Prostate gland (tissue), 2 donors: ENCODE results near the gene PDE7B. TPM values are rescaled to one million over a fixed set of nuclear protein-coding genes. Genes with fewer than 3 reads are reported as not detected.

Experiments used
- DNase-seq: peaks from one replicate; pipeline ENCODE4 v3.0.0-alpha.2; 2019; ENCODE audit warnings: low spot score
- H3K27ac ChIP-seq, 2 donors: fragments of 200-600 bp; sonication (generic); 2 replicates each; pipeline ENCODE4 v1.5.1; 2017 to 2019
- H3K27me3 ChIP-seq: fragments of 200-600 bp; sonication (generic); replicated peaks from 2 replicates; pipeline ENCODE4 v1.5.1; 2019; ENCODE audit not compliant: insufficient read depth
- H3K36me3 ChIP-seq, 2 donors: fragments of 200-600 bp; sonication (generic); 1 replicate in 1 of 2; 2 replicates in 1 of 2; pipeline versions ENCODE4 v1.5.1 to v1.8.1; 2017 to 2019
- H3K4me1 ChIP-seq: fragments of 200-600 bp; sonication (generic); replicated peaks from 2 replicates; pipeline ENCODE4 v1.5.1; 2019
- H3K4me3 ChIP-seq, 2 donors: fragments of 200-600 bp; sonication (generic); 2 replicates each; pipeline ENCODE4 v1.5.1; 2017 to 2019
- H3K9me3 ChIP-seq: fragments of 200-600 bp; sonication (generic); 2 replicates; pipeline ENCODE4 v1.5.1; 2017
- POLR2A ChIP-seq: fragments of 450-650 bp; IDR thresholded peaks from one replicate; pipeline ENCODE4 v1.6.1; 2016; ENCODE audit warnings: antibody characterized with exemption, mild to moderate bottlenecking
- POLR2AphosphoS5 ChIP-seq: sonication (generic); formaldehyde crosslinking; IDR thresholded peaks from one replicate; pipeline ENCODE4 v1.6.1; 2017; ENCODE audit warnings: antibody characterized with exemption
- WGBS: methylation state at CpG from one replicate; pipeline ENCODE4 v1.1.5; 2018; 5-methylcytosine and 5-hydroxymethylcytosine counted together
- intact Hi-C: fragments of 100-400 bp; cut with DNase I; formaldehyde crosslinking; loops from one replicate; pipeline ENCODE4 v1.14.2; 2022
- total RNA-seq, 2 donors: library from RNA; depleted of rRNA; stranded (reverse); fragments of >200 nt; gene quantifications; one replicate each; pipeline ENCODE4 v1.1.0, GENCODE V29; 2016
- TF ChIP-seq, protein P1 (sequence below), 4 experiments: fragments of 200-600 bp in 2 of 4; fragments of 450-650 bp in 2 of 4; sonication (generic) in 2 of 4; IDR thresholded peaks; 1 replicate in 3 of 4; 2 replicates in 1 of 4; pipeline ENCODE4 v1.5.1; 2016 to 2019; ENCODE audit warnings: antibody characterized with exemption in 4 of 4, mild to moderate bottlenecking in 2 of 4, moderate library complexity in 2 of 4

PDE7B gene
- total RNA-seq, 2 donors from 2014 or later: 4.7 to 6.3 TPM

DNA sequence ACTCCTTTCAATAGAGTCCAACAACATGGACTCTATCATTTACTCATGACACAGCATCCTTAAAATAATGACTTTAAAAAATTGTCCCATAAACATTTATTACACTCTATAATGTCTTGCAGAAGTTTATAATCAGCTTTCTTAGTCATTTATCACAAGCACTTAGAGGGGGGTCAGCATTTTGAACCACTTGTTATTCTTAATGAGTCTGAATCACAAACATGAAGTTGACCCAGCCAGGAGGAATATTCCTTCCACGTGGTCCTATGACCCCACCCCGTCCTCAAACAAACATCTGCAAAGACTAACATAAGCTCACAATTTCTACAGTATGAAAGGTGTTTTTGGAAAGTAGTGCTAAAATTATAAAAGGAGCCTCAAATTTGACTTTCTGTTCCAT, 307.5 kb downstream of the PDE7B start:
- intact Hi-C loops: loop anchor here (5.0 to 10.0 kb wide), 2 partner anchors 124 to 217 kb away; no protein-coding TSS in a partner anchor
- no peak for TF ChIP-seq POLR2AphosphoS5
- TF ChIP-seq POLR2A: no peak
- TF ChIP-seq, protein P1, sequence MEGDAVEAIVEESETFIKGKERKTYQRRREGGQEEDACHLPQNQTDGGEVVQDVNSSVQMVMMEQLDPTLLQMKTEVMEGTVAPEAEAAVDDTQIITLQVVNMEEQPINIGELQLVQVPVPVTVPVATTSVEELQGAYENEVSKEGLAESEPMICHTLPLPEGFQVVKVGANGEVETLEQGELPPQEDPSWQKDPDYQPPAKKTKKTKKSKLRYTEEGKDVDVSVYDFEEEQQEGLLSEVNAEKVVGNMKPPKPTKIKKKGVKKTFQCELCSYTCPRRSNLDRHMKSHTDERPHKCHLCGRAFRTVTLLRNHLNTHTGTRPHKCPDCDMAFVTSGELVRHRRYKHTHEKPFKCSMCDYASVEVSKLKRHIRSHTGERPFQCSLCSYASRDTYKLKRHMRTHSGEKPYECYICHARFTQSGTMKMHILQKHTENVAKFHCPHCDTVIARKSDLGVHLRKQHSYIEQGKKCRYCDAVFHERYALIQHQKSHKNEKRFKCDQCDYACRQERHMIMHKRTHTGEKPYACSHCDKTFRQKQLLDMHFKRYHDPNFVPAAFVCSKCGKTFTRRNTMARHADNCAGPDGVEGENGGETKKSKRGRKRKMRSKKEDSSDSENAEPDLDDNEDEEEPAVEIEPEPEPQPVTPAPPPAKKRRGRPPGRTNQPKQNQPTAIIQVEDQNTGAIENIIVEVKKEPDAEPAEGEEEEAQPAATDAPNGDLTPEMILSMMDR (IDR thresholded peaks at IDR 0.05): no peak
- no peak overlapping the region for H3K27ac ChIP-seq

DNA sequence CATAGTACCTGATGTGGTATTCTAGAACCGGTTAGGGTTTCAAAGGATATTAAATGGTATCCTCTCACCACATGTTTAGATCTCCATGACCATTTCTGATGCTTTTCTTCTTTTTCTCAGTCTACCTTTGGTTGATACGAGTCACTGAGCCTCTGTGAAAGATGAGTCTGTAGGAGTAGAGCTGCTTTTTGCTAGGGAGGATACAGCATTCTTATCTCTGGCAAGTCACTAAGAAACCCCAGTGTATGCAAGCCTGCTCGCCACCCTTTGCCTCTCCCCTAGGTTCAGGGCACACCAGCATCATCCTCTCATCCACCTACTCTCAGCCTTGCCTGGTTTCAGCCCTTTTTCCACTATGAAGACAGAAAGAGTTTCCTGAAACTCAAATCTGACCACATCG, 308.7 kb downstream of the PDE7B start:
- Histone ChIP-seq H3K27me3 (no peaks in the 10 kb centered on the region), H3K9me3 (no peaks in the 10 kb centered on the region), H3K27ac (no peak overlapping the region), H3K4me1 (no peaks in the 10 kb centered on the region), H3K4me3 (no peak overlapping the region), H3K36me3 (no peaks in the 10 kb centered on the region)
- 92% methylated on average over 4 of the region's 4 CpGs for WGBS
- DNase-seq: no peak
- intact Hi-C loops: no loop called here
- TF ChIP-seq POLR2AphosphoS5 (no peak), POLR2A (no peak)
- TF ChIP-seq, protein P1 (IDR thresholded peaks at IDR 0.05): no peak

More for the DNA sequence above, 307.5 kb downstream of the PDE7B start:
- Histone ChIP-seq H3K36me3 (no peaks in the 10 kb centered on the region), H3K4me1 (no peaks in the 10 kb centered on the region), H3K27me3 (no peaks in the 10 kb centered on the region), H3K9me3 (no peaks in the 10 kb centered on the region), H3K4me3 (no peak overlapping the region)
- DNase-seq: no peak
- 45% methylated on average over 2 of the region's 2 CpGs for WGBS

DNA sequence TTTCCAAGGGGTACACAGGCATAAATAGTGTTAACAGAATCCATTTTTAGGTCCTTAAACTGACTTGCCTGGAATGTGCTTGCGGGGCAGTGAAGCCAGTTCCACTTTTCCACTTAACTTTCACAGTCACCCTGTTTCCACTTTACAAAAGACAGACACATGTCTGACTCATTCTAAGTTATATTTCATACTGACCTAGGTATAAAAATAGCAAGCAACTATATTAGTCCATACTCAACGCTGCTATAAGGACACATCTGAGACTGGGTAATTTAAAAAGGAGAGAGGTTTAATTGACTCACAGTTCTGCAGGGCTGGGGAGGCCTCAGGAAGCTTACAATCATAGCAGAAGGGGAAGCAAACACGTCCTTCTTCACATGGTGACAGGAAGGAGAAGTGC, 310.4 kb downstream of the PDE7B start:
- TF ChIP-seq, protein P1 (IDR thresholded peaks at IDR 0.05): no peak
- TF ChIP-seq POLR2AphosphoS5: no peak
- no peak for TF ChIP-seq POLR2A
- no peak for DNase-seq
- WGBS: 86% methylated on average over 3 of the region's 3 CpGs

DNA sequence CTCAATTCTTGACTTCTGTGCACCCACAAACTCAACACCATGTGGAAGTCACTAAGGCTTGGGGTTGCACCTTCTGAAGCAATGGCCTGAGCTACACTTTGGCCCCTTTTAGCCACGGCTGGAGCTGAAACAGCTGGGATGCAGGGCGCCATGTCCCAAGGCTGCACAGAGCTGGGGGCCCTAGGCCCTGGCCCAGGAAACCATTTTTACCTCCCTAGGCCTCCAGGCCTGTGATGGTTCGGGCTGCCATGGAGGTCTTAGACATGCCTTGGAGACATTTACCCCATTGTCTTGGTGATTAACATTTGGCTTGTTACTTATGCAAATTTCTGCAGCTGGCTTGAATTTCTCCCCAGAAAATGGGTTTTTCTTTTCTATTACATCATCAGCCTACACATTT, 311.8 kb downstream of the PDE7B start:
- no peaks in the 10 kb centered on the region for H3K9me3 ChIP-seq
- H3K27me3 ChIP-seq: no peaks in the 10 kb centered on the region
- H3K27ac ChIP-seq: no peak overlapping the region
- no peak for DNase-seq
- intact Hi-C loops: no loop called here
- WGBS: 92% methylated on average over 3 of the region's 3 CpGs
- H3K4me3 ChIP-seq: no peak overlapping the region
- H3K4me1 ChIP-seq: no peaks in the 10 kb centered on the region
- H3K36me3 ChIP-seq: no peaks in the 10 kb centered on the region
- TF ChIP-seq POLR2A (no peak), POLR2AphosphoS5 (no peak)
- TF ChIP-seq, protein P1 (IDR thresholded peaks at IDR 0.05): no peak

More for the DNA sequence above, 310.4 kb downstream of the PDE7B start:
- no peaks in the 10 kb centered on the region for H3K4me1 ChIP-seq
- no peak overlapping the region for H3K4me3 ChIP-seq
- H3K27me3 ChIP-seq: no peaks in the 10 kb centered on the region
- H3K9me3 ChIP-seq: no peaks in the 10 kb centered on the region
- H3K36me3 ChIP-seq: no peaks in the 10 kb centered on the region
- H3K27ac ChIP-seq: no peak overlapping the region
- intact Hi-C loops: no loop called here

DNA sequence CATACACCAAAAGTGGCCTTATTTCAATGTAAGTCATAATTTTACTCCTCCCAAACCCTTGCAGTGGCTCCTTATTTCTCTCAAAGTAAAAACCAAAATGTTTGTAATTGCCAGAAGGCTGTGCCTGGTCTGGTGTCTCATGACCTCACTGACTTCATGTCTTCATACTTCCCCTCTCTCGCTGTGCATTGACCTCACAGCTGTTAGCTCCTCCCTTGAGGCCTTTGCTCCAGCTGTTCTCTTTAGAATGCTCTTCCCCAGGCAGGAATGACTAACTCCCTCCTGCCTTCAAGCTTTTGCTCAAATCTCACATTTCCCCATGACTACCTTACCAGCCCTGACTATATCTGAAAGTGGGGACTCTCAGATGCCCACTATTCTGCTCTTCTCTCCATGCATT, 315.3 kb downstream of the PDE7B start:
- TF ChIP-seq, protein P1 (IDR thresholded peaks at IDR 0.05): no peak
- TF ChIP-seq POLR2A: no peak
- no peak overlapping the region for H3K27ac ChIP-seq
- intact Hi-C loops: no loop called here
- H3K36me3 ChIP-seq: no peaks in the 10 kb centered on the region
- no peaks in the 10 kb centered on the region for H3K27me3 ChIP-seq
- DNase-seq: no peak
- WGBS: 91% methylated on average over 1 of the region's 1 CpG
- H3K4me3 ChIP-seq: no peak overlapping the region
- H3K4me1 ChIP-seq: no peaks in the 10 kb centered on the region
- H3K9me3 ChIP-seq: no peaks in the 10 kb centered on the region
